ENCODE data around the gene RPL36.

DNA sequence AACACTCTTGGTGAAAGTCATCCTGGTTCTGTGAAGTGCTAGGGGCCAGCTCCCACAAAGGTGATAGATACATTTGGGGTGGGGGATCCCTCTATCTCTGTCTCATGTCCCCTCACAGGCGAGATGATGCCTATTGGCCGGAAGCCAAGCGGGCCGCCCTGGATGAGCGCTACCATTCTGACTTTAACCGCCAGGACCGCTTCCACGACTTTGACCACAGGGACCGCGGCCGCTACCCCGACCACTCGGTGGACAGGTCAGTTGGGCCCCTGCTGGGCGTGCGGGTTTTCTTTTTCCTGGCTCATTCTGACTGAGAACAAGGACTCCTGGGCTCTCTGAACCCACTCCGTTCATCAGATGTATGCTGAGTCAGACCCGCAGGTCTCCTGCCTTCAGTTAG lies 26.2 kb upstream of the RPL36 start:
- TF ChIP-seq, protein P1, sequence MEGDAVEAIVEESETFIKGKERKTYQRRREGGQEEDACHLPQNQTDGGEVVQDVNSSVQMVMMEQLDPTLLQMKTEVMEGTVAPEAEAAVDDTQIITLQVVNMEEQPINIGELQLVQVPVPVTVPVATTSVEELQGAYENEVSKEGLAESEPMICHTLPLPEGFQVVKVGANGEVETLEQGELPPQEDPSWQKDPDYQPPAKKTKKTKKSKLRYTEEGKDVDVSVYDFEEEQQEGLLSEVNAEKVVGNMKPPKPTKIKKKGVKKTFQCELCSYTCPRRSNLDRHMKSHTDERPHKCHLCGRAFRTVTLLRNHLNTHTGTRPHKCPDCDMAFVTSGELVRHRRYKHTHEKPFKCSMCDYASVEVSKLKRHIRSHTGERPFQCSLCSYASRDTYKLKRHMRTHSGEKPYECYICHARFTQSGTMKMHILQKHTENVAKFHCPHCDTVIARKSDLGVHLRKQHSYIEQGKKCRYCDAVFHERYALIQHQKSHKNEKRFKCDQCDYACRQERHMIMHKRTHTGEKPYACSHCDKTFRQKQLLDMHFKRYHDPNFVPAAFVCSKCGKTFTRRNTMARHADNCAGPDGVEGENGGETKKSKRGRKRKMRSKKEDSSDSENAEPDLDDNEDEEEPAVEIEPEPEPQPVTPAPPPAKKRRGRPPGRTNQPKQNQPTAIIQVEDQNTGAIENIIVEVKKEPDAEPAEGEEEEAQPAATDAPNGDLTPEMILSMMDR (conservative IDR thresholded peaks at IDR 0.05): no peak
- no peak for TF ChIP-seq EZH2 (IDR thresholded peaks at IDR 0.05; ENCODE audit: low read depth)
